ENCODE measurements around the gene PDSS1.

Gene PDSS1

GRCh38 chr10:26738301-26738911, 40.9 kb downstream of the PDSS1 start:
- TF ChIP-seq EGR1 (IDR thresholded peaks at IDR 0.05) (no peak), ZBTB7A (IDR thresholded peaks at IDR 0.05; ENCODE audit: low read depth) (no peak), CEBPB (IDR thresholded peaks at IDR 0.05) (no peak), RAD21 (IDR thresholded peaks at IDR 0.05; ENCODE audit: low read depth) (no peak), TEAD4 (IDR thresholded peaks at IDR 0.05) (no peak), FOXM1 (IDR thresholded peaks at IDR 0.05; ENCODE audit: borderline replicate concordance, low read depth) (no peak), YY1 (IDR thresholded peaks at IDR 0.05; ENCODE audit: low read depth) (no peak)
- TF ChIP-seq, protein P1, sequence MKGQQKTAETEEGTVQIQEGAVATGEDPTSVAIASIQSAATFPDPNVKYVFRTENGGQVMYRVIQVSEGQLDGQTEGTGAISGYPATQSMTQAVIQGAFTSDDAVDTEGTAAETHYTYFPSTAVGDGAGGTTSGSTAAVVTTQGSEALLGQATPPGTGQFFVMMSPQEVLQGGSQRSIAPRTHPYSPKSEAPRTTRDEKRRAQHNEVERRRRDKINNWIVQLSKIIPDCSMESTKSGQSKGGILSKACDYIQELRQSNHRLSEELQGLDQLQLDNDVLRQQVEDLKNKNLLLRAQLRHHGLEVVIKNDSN (IDR thresholded peaks at IDR 0.05): no peak

GRCh38 chr10:26739071-26739631, 41.6 kb downstream of the PDSS1 start:
- TF ChIP-seq, protein P1 (IDR thresholded peaks at IDR 0.05): no peak
- TF ChIP-seq, protein P2, sequence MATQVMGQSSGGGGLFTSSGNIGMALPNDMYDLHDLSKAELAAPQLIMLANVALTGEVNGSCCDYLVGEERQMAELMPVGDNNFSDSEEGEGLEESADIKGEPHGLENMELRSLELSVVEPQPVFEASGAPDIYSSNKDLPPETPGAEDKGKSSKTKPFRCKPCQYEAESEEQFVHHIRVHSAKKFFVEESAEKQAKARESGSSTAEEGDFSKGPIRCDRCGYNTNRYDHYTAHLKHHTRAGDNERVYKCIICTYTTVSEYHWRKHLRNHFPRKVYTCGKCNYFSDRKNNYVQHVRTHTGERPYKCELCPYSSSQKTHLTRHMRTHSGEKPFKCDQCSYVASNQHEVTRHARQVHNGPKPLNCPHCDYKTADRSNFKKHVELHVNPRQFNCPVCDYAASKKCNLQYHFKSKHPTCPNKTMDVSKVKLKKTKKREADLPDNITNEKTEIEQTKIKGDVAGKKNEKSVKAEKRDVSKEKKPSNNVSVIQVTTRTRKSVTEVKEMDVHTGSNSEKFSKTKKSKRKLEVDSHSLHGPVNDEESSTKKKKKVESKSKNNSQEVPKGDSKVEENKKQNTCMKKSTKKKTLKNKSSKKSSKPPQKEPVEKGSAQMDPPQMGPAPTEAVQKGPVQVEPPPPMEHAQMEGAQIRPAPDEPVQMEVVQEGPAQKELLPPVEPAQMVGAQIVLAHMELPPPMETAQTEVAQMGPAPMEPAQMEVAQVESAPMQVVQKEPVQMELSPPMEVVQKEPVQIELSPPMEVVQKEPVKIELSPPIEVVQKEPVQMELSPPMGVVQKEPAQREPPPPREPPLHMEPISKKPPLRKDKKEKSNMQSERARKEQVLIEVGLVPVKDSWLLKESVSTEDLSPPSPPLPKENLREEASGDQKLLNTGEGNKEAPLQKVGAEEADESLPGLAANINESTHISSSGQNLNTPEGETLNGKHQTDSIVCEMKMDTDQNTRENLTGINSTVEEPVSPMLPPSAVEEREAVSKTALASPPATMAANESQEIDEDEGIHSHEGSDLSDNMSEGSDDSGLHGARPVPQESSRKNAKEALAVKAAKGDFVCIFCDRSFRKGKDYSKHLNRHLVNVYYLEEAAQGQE (IDR thresholded peaks at IDR 0.05; ENCODE audit: low read depth): no peak
- no peak for TF ChIP-seq YY1 (IDR thresholded peaks at IDR 0.05; ENCODE audit: low read depth)
- TF ChIP-seq TAF1 (IDR thresholded peaks at IDR 0.05; ENCODE audit: low read depth): no peak
- TF ChIP-seq FOXM1 (IDR thresholded peaks at IDR 0.05; ENCODE audit: borderline replicate concordance, low read depth): no peak
- TF ChIP-seq MAX (IDR thresholded peaks at IDR 0.05): no peak

- TF ChIP-seq ZBTB7A (IDR thresholded peaks at IDR 0.05; ENCODE audit: low read depth) (no peak), EGR1 (IDR thresholded peaks at IDR 0.05) (no peak), TAF1 (IDR thresholded peaks at IDR 0.05; ENCODE audit: low read depth) (no peak), YY1 (IDR thresholded peaks at IDR 0.05; ENCODE audit: low read depth) (no peak), RAD21 (IDR thresholded peaks at IDR 0.05; ENCODE audit: low read depth) (no peak), NFIC (IDR thresholded peaks at IDR 0.05) (no peak), EP300 (IDR thresholded peaks at IDR 0.05; ENCODE audit: borderline replicate concordance) (no peak), CREB1 (IDR thresholded peaks at IDR 0.05; ENCODE audit: low read depth) (no peak), CEBPB (IDR thresholded peaks at IDR 0.05) (no peak), MAX (IDR thresholded peaks at IDR 0.05) (no peak), TCF12 (IDR thresholded peaks at IDR 0.05; ENCODE audit: low read depth) (no peak), TEAD4 (IDR thresholded peaks at IDR 0.05) (no peak), FOXM1 (IDR thresholded peaks at IDR 0.05; ENCODE audit: borderline replicate concordance, low read depth) (no peak)
- TF ChIP-seq, protein P1 (IDR thresholded peaks at IDR 0.05): no peak
- TF ChIP-seq, protein P2 (IDR thresholded peaks at IDR 0.05; ENCODE audit: low read depth): no peak
These were observed 43.9 kb downstream of the PDSS1 start for GRCh38 chr10:26741368-26741767.

GRCh38 chr10:26743091-26743490, 45.6 kb downstream of the PDSS1 start:
- no peak for TF ChIP-seq FOXM1 (IDR thresholded peaks at IDR 0.05; ENCODE audit: borderline replicate concordance, low read depth)
- TF ChIP-seq EGR1 (IDR thresholded peaks at IDR 0.05): no peak
- no peak for TF ChIP-seq CEBPB (IDR thresholded peaks at IDR 0.05)
- TF ChIP-seq NFIC (IDR thresholded peaks at IDR 0.05): no peak
- TF ChIP-seq EP300 (IDR thresholded peaks at IDR 0.05; ENCODE audit: borderline replicate concordance): no peak

DNA sequence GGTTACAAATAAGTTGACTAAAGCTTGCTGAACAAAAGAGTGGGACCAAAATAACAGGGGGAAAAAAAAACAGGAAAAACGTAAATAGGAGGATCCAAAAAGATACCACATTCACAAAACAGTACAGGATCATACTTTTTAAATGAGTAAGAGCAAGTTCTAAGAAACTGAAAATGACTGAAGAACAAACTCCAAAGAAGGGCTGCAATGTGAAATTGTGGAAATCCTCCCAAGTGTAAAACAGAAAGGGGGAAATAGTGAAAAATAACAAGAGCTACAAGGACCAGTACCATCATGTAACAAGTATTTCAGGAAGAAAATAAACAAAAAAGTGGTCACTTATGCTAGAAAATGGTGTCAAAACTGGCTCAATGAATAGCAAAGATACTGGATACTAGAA, 46.3 kb downstream of the PDSS1 start:
- TF ChIP-seq NFIC (IDR thresholded peaks at IDR 0.05) (no peak), EGR1 (IDR thresholded peaks at IDR 0.05) (no peak), CEBPB (IDR thresholded peaks at IDR 0.05) (no peak), EP300 (IDR thresholded peaks at IDR 0.05; ENCODE audit: borderline replicate concordance) (no peak)

GRCh38 chr10:26746061-26746460, 48.6 kb downstream of the PDSS1 start:
- TF ChIP-seq FOXM1 (IDR thresholded peaks at IDR 0.05; ENCODE audit: borderline replicate concordance, low read depth) (no peak), TCF12 (IDR thresholded peaks at IDR 0.05; ENCODE audit: low read depth) (no peak), ZBTB7A (IDR thresholded peaks at IDR 0.05; ENCODE audit: low read depth) (no peak), TAF1 (IDR thresholded peaks at IDR 0.05; ENCODE audit: low read depth) (no peak), EP300 (IDR thresholded peaks at IDR 0.05; ENCODE audit: borderline replicate concordance) (no peak), CREB1 (IDR thresholded peaks at IDR 0.05; ENCODE audit: low read depth) (no peak), RAD21 (IDR thresholded peaks at IDR 0.05; ENCODE audit: low read depth) (no peak), CEBPB (IDR thresholded peaks at IDR 0.05) (no peak), NFIC (IDR thresholded peaks at IDR 0.05) (no peak), MAX (IDR thresholded peaks at IDR 0.05) (no peak), EGR1 (IDR thresholded peaks at IDR 0.05) (no peak), YY1 (IDR thresholded peaks at IDR 0.05; ENCODE audit: low read depth) (no peak), TEAD4 (IDR thresholded peaks at IDR 0.05) (no peak)
- TF ChIP-seq, protein P1 (IDR thresholded peaks at IDR 0.05): no peak
- TF ChIP-seq, protein P2 (IDR thresholded peaks at IDR 0.05; ENCODE audit: low read depth): no peak

Data from Ishikawa (cell line).